Stomach smooth muscle (tissue), 2 donors: ENCODE data around the gene ROMO1.
"Not testable (repeated sequence)": the region's sequence is repeated elsewhere in the genome, so short reads cannot be mapped to it uniquely, and the experiment has no call there.

Source experiments
- H3K27ac ChIP-seq: one replicate; pipeline ENCODE4 v1.7.0; 2013; ENCODE audit warnings: mild to moderate bottlenecking, low read length, inconsistent platforms
- H3K27me3 ChIP-seq, 2 donors: one replicate each; pipeline ENCODE4 v1.7.0; 2013; ENCODE audit warnings: low read length in 2 of 2; ENCODE audit not compliant: insufficient read depth in 2 of 2, control insufficient read depth in 1 of 2
- H3K36me3 ChIP-seq, 2 donors: one replicate each; pipeline ENCODE4 v1.7.0; 2013; ENCODE audit warnings: low read length in 2 of 2; ENCODE audit not compliant: control insufficient read depth in 2 of 2, insufficient read depth in 2 of 2
- H3K4me1 ChIP-seq: one replicate; pipeline ENCODE4 v1.7.0; 2013; ENCODE audit warnings: low read length; ENCODE audit not compliant: control insufficient read depth, insufficient read depth
- H3K4me3 ChIP-seq, 2 donors: one replicate each; pipeline ENCODE4 v1.7.0; 2013; ENCODE audit warnings: low read length in 2 of 2
- H3K9ac ChIP-seq, 2 donors: one replicate each; pipeline ENCODE4 v1.7.0; 2013; ENCODE audit warnings: low read length in 2 of 2, mild to moderate bottlenecking in 1 of 2
- H3K9me3 ChIP-seq, 2 donors: one replicate each; pipeline ENCODE4 v1.7.0; 2013; ENCODE audit warnings: low read length in 2 of 2; ENCODE audit not compliant: control insufficient read depth in 2 of 2
- donor health status: healthy.
- donor health status: Pancreatic carcinoma.

Gene ROMO1

GRCh38 chr20:35711588-35712209 lies 12.5 kb downstream of the ROMO1 start:
- Histone ChIP-seq H3K4me1 (peaks cover 2% of the 10 kb centered on the region), H3K27ac (no peak overlapping the region), H3K4me3 (no peak overlapping the region), H3K9ac (no peak overlapping the region), H3K36me3 (peaks cover 49 to 62% of the 10 kb centered on the region in 2 donors), H3K27me3 (no peaks in the 10 kb centered on the region), H3K9me3 (no peaks in the 10 kb centered on the region)

- H3K27ac ChIP-seq, H3K27me3 ChIP-seq, H3K4me1 ChIP-seq, H3K9me3 ChIP-seq, H3K9ac ChIP-seq, H3K4me3 ChIP-seq: not testable (repeated sequence)
- peaks cover 54 to 67% of the 10 kb centered on the region in 2 donors for H3K36me3 ChIP-seq
Observed at GRCh38 chr20:35713120-35713519, 13.9 kb downstream of the ROMO1 start.

GRCh38 chr20:35714127-35714526 lies 14.9 kb downstream of the ROMO1 start:
- Histone ChIP-seq H3K36me3 (peaks cover 54 to 62% of the 10 kb centered on the region in 2 donors), H3K4me3 (no peak overlapping the region), H3K4me1 (peaks cover 3% of the 10 kb centered on the region), H3K9ac (no peak overlapping the region), H3K9me3 (no peaks in the 10 kb centered on the region), H3K27ac (no peak overlapping the region), H3K27me3 (no peaks in the 10 kb centered on the region)

- Histone ChIP-seq H3K9ac (no peak overlapping the region), H3K27me3 (no peaks in the 10 kb centered on the region), H3K36me3 (peaks cover 61 to 69% of the 10 kb centered on the region in 2 donors), H3K4me1 (peaks cover 6% of the 10 kb centered on the region), H3K9me3 (no peaks in the 10 kb centered on the region), H3K27ac (no peak overlapping the region), H3K4me3 (no peak overlapping the region)
Observed at GRCh38 chr20:35715652-35716051, 16.4 kb downstream of the ROMO1 start.

GRCh38 chr20:35716330-35716729 lies 17.1 kb downstream of the ROMO1 start:
- Histone ChIP-seq H3K27ac (no peak overlapping the region), H3K9me3 (no peaks in the 10 kb centered on the region), H3K27me3 (no peaks in the 10 kb centered on the region), H3K4me3 (no peak overlapping the region), H3K9ac (no peak overlapping the region), H3K4me1 (peaks cover 6% of the 10 kb centered on the region), H3K36me3 (peaks cover 68 to 76% of the 10 kb centered on the region in 2 donors)

GRCh38 chr20:35718321-35718720 lies 19.1 kb downstream of the ROMO1 start:
- H3K27ac ChIP-seq, H3K27me3 ChIP-seq, H3K9me3 ChIP-seq, H3K4me3 ChIP-seq, H3K9ac ChIP-seq, H3K4me1 ChIP-seq: not testable (repeated sequence)
- peaks cover 70 to 75% of the 10 kb centered on the region in 2 donors for H3K36me3 ChIP-seq

- peaks cover 69 to 75% of the 10 kb centered on the region in 2 donors for H3K36me3 ChIP-seq
- H3K9me3 ChIP-seq = no peaks in the 10 kb centered on the region
- H3K9ac ChIP-seq = no peak overlapping the region
- no peak overlapping the region for H3K4me3 ChIP-seq
- peaks cover 6% of the 10 kb centered on the region for H3K4me1 ChIP-seq
- H3K27me3 ChIP-seq = no peaks in the 10 kb centered on the region
- no peak overlapping the region for H3K27ac ChIP-seq
Observed at GRCh38 chr20:35718972-35719635, 19.9 kb downstream of the ROMO1 start.

- Histone ChIP-seq H3K9ac (no peak overlapping the region), H3K36me3 (peaks cover 70 to 78% of the 10 kb centered on the region in 2 donors), H3K27me3 (no peaks in the 10 kb centered on the region), H3K4me1 (peaks cover 6% of the 10 kb centered on the region), H3K27ac (no peak overlapping the region), H3K9me3 (no peaks in the 10 kb centered on the region), H3K4me3 (no peak overlapping the region)
Observed at GRCh38 chr20:35719717-35720116, 20.5 kb downstream of the ROMO1 start.

GRCh38 chr20:35720165-35721123 lies 21.2 kb downstream of the ROMO1 start:
- Histone ChIP-seq H3K9me3 (no peaks in the 10 kb centered on the region), H3K4me1 (peaks cover 6% of the 10 kb centered on the region), H3K27ac (no peak overlapping the region), H3K27me3 (no peaks in the 10 kb centered on the region), H3K36me3 (peaks cover 73 to 75% of the 10 kb centered on the region in 2 donors), H3K4me3 (no peak overlapping the region), H3K9ac (no peak overlapping the region)

- Histone ChIP-seq H3K4me1 (peaks cover 6% of the 10 kb centered on the region), H3K27ac (no peak overlapping the region), H3K9ac (no peak overlapping the region), H3K27me3 (no peaks in the 10 kb centered on the region), H3K36me3 (peaks cover 71 to 72% of the 10 kb centered on the region in 2 donors), H3K4me3 (no peak overlapping the region), H3K9me3 (no peaks in the 10 kb centered on the region)
Observed at GRCh38 chr20:35721219-35721618, 22.0 kb downstream of the ROMO1 start.
